Breast epithelium (tissue), 4 donors: ENCODE measurements around the gene PPARA. TPM values are rescaled to one million over a fixed set of nuclear protein-coding genes. Genes with fewer than 3 reads are reported as not detected.

ENCODE experiments used
- DNase-seq, 2 donors: peaks; one replicate each; pipeline ENCODE4 v3.0.0-alpha.2; 2019; ENCODE audit warnings: low spot score in 2 of 2
- H3K27ac ChIP-seq, 2 donors: fragments of 200-600 bp; sonication (generic) in 1 of 2; one replicate each; pipeline ENCODE4 v1.5.1; 2016 to 2019; ENCODE audit warnings: mild to moderate bottlenecking in 1 of 2
- H3K27me3 ChIP-seq, 2 donors: fragments of 200-600 bp; sonication (generic) in 1 of 2; one replicate each; pipeline versions ENCODE4 v1.5.1 to v1.6.0; 2017 to 2019; ENCODE audit warnings: control low read depth in 1 of 2, mild to moderate bottlenecking in 1 of 2
- H3K36me3 ChIP-seq: fragments of 200-600 bp; one replicate; pipeline ENCODE4 v1.5.1; 2019
- H3K4me1 ChIP-seq, 2 donors: fragments of 200-600 bp; sonication (generic); one replicate each; pipeline ENCODE4 v1.5.1; 2016 to 2019; ENCODE audit warnings: control low read depth in 1 of 2
- H3K4me3 ChIP-seq, 3 donors: fragments of 200-600 bp; sonication (generic); 1 replicate in 2 of 3; 2 replicates in 1 of 3; pipeline ENCODE4 v1.5.1; 2016 to 2019; ENCODE audit warnings: mild to moderate bottlenecking in 3 of 3, moderate library complexity in 2 of 3
- H3K9me3 ChIP-seq, 2 donors: fragments of 200-600 bp; sonication (generic) in 1 of 2; one replicate each; pipeline ENCODE4 v1.5.1; 2016 to 2019; ENCODE audit warnings: control low read depth in 1 of 2
- POLR2A ChIP-seq: fragments of 450-650 bp; IDR thresholded peaks from one replicate; pipeline ENCODE4 v1.6.1; 2016; ENCODE audit warnings: antibody characterized with exemption, mild to moderate bottlenecking, moderate library complexity
- POLR2AphosphoS5 ChIP-seq, 3 donors: sonication (generic); formaldehyde crosslinking; IDR thresholded peaks; one replicate each; pipeline ENCODE4 v1.6.1; 2017; ENCODE audit warnings: antibody characterized with exemption in 3 of 3
- intact Hi-C: fragments of 100-400 bp; cut with DNase I; formaldehyde crosslinking; loops from one replicate; pipeline ENCODE4 v1.15.1; 2023; ENCODE audit warnings: low total_unique reads
- total RNA-seq, 3 donors: library from RNA; depleted of rRNA; stranded (reverse); fragments of >200 nt; gene quantifications; one replicate each; pipeline ENCODE4 v1.1.0, GENCODE V29; 2016
- TF ChIP-seq, protein P1 (sequence below), 3 donors: fragments of 450-650 bp; IDR thresholded peaks; one replicate each; pipeline ENCODE4 v1.5.1; 2016 to 2017; ENCODE audit warnings: antibody characterized with exemption in 3 of 3, mild to moderate bottlenecking in 3 of 3, moderate library complexity in 3 of 3

Gene PPARA
- total RNA-seq, 3 donors from 2014 or later, result 15.2 to 31.0 (median 22.3) TPM

DNA sequence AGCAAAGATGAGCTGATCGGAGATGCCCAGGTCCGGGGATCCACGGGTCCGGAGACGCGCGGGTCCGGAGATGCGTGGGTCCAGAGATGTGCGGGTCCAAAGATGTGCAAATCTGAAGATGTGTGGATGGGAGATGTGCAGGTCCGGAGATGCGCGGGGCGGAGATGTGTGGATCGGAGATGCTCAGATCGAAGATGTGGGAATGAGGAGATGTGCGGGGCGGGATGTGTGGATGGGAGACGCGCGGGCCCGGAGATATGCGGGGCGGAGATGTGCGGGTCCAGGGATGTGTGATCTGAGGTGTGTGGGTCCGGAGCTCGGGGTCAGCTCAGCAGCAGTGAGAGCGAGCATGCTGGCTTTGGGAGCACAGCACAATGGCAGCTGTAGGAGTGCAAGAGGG, 64.3 kb downstream of the PPARA start:
- Histone ChIP-seq H3K36me3 (no peaks in the 10 kb centered on the region), H3K27ac (no peak overlapping the region)

DNA sequence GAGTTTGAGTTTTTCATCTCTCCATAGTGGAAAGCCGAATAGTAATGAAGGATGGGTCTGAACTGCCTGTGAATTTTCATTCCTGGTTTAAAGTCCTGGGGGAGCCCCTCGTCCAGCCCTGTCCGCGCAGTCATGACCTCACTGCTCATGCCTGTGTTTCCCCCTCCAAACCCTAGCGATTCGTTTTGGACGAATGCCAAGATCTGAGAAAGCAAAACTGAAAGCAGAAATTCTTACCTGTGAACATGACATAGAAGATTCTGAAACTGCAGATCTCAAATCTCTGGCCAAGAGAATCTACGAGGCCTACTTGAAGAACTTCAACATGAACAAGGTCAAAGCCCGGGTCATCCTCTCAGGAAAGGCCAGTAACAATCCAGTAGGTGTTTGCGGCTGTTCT, 69.3 kb downstream of the PPARA start:
- no peak overlapping the region for H3K4me3 ChIP-seq
- no peaks in the 10 kb centered on the region for H3K9me3 ChIP-seq
- H3K4me1 ChIP-seq, result no peaks in the 10 kb centered on the region
- no peaks in the 10 kb centered on the region for H3K36me3 ChIP-seq
- no peak overlapping the region for H3K27ac ChIP-seq
- TF ChIP-seq, protein P1, sequence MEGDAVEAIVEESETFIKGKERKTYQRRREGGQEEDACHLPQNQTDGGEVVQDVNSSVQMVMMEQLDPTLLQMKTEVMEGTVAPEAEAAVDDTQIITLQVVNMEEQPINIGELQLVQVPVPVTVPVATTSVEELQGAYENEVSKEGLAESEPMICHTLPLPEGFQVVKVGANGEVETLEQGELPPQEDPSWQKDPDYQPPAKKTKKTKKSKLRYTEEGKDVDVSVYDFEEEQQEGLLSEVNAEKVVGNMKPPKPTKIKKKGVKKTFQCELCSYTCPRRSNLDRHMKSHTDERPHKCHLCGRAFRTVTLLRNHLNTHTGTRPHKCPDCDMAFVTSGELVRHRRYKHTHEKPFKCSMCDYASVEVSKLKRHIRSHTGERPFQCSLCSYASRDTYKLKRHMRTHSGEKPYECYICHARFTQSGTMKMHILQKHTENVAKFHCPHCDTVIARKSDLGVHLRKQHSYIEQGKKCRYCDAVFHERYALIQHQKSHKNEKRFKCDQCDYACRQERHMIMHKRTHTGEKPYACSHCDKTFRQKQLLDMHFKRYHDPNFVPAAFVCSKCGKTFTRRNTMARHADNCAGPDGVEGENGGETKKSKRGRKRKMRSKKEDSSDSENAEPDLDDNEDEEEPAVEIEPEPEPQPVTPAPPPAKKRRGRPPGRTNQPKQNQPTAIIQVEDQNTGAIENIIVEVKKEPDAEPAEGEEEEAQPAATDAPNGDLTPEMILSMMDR (IDR thresholded peaks at IDR 0.05), result no peak
- TF ChIP-seq POLR2A (no peak), POLR2AphosphoS5 (IDR thresholded peaks at IDR 0.05) (no peak)
- DNase-seq, result no peak
- H3K27me3 ChIP-seq, result no peaks in the 10 kb centered on the region
- intact Hi-C loops, result loop anchor here (10.0 kb wide), 1 partner anchor 1065 kb away; no protein-coding TSS in a partner anchor

More for the DNA sequence above, 64.3 kb downstream of the PPARA start:
- no peak for DNase-seq
- intact Hi-C loops, result loop anchor here (10.0 kb wide), 1 partner anchor 1060 kb away; no protein-coding TSS in a partner anchor
- H3K27me3 ChIP-seq, result no peaks in the 10 kb centered on the region
- no peak overlapping the region for H3K4me3 ChIP-seq
- H3K4me1 ChIP-seq, result no peaks in the 10 kb centered on the region
- TF ChIP-seq POLR2A (no peak), POLR2AphosphoS5 (IDR thresholded peaks at IDR 0.05) (no peak)
- TF ChIP-seq, protein P1 (IDR thresholded peaks at IDR 0.05), result no peak
- H3K9me3 ChIP-seq, result peaks cover 6 to 7% of the 10 kb centered on the region in 2 donors

DNA sequence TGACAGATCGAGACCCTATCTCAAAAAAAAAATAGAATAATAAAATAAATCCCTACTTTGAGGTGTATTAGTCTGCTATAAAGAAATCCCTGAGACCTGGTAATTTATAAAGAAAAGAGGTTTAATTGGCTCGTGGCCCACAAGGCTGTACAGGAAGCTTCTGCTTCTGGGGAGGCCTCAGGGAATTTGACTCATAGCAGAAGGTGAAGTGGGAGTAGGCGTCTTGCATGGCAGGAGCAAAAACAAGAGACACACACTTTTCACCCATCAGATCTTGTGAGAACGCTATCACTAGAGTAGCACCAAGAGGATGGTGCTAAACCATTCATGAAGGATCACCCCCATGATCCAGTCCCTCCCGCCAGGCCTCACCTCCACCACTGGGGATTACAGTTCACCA, 70.6 kb downstream of the PPARA start:
- Histone ChIP-seq H3K27ac (no peak overlapping the region), H3K27me3 (no peaks in the 10 kb centered on the region), H3K36me3 (no peaks in the 10 kb centered on the region), H3K4me1 (no peaks in the 10 kb centered on the region), H3K9me3 (no peaks in the 10 kb centered on the region), H3K4me3 (no peak overlapping the region)
- intact Hi-C loops, result no loop called here
- TF ChIP-seq POLR2A (no peak), POLR2AphosphoS5 (IDR thresholded peaks at IDR 0.05) (no peak)
- TF ChIP-seq, protein P1 (IDR thresholded peaks at IDR 0.05), result no peak
- no peak for DNase-seq

DNA sequence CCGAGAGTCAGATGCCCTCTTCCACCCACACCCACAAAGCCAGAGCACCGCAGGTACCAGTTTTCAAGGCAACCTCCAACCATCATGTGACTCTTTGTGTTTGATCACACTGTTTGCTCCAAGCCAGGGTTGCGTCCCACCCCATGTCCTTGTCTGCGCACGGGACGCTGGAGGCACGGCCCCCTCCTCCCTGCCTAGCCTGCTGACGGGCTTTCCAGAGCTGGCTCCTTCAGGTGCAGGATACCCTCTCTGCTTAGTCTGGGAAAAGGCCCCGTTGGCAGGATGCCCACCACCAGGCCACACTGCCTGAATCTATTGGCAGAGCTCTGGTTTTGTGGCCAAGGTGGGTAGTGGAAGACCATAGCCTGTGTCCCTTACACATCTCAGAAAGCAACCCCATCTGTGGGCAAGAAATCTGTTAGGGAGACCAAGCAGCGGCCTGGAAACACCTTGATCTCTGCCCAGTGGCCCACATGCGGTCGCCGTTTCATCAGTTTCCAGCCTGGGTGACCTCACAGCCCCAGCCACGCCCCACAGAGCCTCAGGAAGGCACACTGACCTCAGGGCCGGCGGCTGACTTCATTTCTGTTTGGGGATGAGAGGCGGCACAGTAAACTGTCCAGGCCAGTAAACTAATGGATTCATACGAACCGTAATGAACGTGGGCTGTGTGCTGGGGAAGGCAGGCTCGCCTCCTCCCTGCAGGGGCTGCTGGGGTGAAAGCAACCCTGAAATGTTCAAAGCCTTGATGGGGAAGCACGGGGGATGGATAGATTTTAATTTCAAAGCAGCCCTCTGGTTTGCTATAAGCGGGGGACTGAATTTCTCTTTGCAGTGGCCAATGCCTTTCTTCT, 73.9 kb downstream of the PPARA start:
- Histone ChIP-seq H3K9me3 (no peaks in the 10 kb centered on the region), H3K27me3 (no peaks in the 10 kb centered on the region), H3K27ac (peak overlapping the region in 1 of 2 donors; percentile 50), H3K4me1 (no peaks in the 10 kb centered on the region), H3K4me3 (no peak overlapping the region), H3K36me3 (no peaks in the 10 kb centered on the region)
- intact Hi-C loops, result no loop called here
- TF ChIP-seq, protein P1 (IDR thresholded peaks at IDR 0.05), result no peak
- TF ChIP-seq POLR2AphosphoS5 (IDR thresholded peaks at IDR 0.05) (no peak), POLR2A (no peak)
- DNase-seq, result no peak

DNA sequence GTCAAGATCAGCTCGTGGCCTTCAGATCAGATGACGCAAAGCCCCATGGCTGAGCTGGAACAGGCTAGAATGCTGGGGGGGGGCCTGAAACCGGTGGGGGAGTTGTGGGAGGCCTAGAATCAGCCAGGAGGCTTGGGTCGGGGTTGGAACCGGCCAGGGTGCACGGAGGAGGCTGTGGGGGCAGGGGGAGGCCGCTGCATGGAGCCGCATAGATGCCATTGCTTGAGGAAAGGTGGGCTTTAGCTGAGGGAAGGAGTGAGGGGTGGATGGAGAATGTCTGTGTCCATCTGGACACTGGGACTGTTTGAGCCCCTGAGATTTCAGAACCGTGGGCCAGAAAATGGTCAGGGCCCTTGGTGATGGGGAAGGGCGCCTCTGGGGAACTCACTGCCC, 74.6 kb downstream of the PPARA start:
- DNase-seq, result no peak
- H3K4me1 ChIP-seq, result no peaks in the 10 kb centered on the region
- no peaks in the 10 kb centered on the region for H3K9me3 ChIP-seq
- no peak overlapping the region for H3K4me3 ChIP-seq
- peak overlapping the region in 1 of 2 donors; percentile 25 for H3K27ac ChIP-seq
- TF ChIP-seq POLR2AphosphoS5 (IDR thresholded peaks at IDR 0.05), result no peak
- TF ChIP-seq, protein P1 (IDR thresholded peaks at IDR 0.05), result no peak
- TF ChIP-seq POLR2A, result no peak
- no peaks in the 10 kb centered on the region for H3K27me3 ChIP-seq
- H3K36me3 ChIP-seq, result no peaks in the 10 kb centered on the region
- intact Hi-C loops, result no loop called here
